LNCAP (cell line): ENCODE measurements around the gene PAQR7.

ENCODE experiments used
- TF ChIP-seq, protein P1 (sequence below): fragments of 450-650 bp; IDR thresholded peaks from 2 replicates; pipeline ENCODE4 v1.5.1; 2017; ENCODE audit warnings: mild to moderate bottlenecking

Gene PAQR7

DNA sequence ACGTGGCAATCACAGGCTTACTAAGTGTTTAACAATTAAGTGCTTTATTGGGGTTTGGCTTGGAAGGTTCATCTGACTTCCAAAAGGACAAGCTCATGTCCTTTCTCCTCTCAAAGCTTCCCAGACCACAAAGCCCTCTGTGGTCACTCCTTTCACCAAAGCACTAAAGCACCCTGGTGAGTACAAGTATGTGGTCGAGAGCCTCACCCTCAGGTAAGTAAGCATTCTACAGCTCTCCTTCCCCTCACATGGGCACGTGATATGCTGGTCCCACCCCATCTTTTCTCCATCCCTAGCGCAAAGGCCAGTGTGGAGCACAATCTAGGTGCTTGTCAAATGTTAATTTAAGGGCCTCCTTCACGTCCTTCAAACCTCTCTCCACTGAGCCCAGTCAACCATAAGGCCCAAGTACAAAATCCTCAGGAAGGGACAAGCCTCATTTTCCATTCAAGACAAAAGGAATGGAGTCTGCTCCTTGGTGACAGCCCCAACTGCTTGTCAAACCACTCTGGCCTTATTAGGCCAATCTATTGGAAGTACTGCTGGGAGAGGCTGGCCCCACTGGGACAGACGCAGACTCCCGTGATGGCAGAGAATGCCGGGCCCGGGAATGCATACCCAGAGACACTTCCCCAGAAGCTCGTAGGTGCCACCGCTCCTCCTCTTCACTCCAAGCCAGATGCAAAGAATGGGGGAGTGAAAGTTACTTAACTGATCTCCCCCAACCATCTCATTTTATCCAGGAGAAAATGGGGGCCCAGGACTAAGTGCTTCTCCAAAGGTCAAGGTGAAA, 22.9 kb upstream of the PAQR7 start:
- TF ChIP-seq, protein P1, sequence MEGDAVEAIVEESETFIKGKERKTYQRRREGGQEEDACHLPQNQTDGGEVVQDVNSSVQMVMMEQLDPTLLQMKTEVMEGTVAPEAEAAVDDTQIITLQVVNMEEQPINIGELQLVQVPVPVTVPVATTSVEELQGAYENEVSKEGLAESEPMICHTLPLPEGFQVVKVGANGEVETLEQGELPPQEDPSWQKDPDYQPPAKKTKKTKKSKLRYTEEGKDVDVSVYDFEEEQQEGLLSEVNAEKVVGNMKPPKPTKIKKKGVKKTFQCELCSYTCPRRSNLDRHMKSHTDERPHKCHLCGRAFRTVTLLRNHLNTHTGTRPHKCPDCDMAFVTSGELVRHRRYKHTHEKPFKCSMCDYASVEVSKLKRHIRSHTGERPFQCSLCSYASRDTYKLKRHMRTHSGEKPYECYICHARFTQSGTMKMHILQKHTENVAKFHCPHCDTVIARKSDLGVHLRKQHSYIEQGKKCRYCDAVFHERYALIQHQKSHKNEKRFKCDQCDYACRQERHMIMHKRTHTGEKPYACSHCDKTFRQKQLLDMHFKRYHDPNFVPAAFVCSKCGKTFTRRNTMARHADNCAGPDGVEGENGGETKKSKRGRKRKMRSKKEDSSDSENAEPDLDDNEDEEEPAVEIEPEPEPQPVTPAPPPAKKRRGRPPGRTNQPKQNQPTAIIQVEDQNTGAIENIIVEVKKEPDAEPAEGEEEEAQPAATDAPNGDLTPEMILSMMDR, result no peak

DNA sequence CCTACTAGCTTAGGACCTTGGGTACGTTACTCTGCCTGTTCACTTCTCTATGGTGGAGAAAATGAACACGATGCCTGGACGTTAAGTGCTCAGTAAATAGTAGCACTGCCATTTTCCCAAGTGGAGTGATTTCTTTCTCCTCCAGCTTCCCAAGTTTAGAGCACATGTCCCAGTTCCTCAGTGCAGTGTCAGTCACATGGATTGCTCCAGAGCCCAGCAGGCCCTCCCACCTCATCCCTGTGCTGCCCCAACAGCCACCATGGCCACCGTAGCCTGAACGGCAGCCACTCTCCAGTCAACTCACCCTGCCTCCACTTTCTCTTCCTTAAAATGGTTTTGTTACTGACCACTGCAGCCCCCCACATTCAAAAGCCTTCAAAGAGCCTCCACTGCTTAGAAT, 22.2 kb upstream of the PAQR7 start:
- TF ChIP-seq, protein P1, result no peak

DNA sequence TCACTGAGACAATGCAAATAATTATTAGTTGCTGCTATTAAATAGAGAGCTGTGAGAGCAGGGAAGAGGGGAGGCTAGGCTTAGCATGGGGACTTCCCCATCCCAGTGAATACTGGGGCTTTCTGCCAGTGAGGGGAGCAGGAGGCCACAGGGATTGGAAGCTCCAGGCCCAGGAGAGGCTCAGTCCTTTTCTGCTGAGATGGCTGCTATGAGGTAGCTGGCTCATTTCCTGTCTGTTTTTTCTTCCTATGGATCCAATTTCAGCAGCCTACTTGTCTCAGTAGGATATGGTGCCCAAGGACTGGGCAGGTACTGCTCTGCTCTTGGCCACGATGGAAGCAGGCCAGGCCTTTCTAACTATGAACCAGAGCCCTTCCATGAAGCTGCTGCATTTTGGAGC, 20.8 kb upstream of the PAQR7 start:
- TF ChIP-seq, protein P1, result no peak

DNA sequence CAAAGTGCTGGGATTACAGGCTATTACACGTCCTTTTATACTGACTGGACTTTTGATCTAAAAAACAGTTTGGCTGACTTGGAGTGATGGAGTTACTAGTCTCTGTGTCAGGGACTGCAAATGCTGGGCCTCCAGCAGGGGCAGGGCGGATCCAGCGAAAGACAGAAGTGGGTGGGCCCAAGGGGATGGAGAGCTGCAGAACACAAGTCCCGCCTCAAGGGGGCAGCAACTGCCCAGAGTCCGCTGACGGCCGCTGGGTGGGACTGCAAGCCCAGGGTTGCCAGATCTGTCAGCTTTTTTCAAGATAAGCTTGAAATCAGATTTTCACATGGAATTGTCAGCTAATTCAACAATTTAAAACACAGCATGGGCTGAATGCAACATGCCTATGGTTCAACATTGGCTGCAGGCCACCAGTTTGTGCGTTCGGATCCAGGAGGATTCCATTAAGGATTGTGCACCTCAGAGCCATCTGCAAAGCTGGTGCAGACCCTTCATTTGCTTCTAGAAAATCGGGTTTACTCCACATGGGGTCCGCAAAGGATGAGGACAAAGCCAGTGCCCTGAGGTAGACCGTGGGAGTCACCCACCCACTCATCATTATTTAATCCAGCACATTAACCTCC, 20.0 kb upstream of the PAQR7 start:
- TF ChIP-seq, protein P1, result peak; percentile 72

DNA sequence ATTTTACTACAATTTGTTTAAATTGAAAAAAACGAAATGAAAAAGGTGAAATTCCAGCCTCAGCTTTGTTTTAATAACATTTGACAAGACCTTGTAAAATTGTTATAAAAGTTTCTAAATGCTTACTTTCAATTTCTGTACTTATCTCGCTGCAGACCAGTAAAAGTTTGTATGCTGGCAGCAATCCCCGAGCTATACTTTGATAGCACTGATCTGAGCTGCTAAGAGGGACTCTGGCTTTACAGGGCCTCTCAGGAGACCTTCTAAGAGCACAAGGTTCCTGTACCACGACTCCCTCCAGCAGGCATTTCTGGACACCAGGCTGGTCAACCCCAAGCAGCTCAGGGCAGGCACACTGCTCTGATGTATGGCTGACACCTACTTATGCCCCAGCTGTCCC, 17.6 kb upstream of the PAQR7 start:
- TF ChIP-seq, protein P1, result no peak

DNA sequence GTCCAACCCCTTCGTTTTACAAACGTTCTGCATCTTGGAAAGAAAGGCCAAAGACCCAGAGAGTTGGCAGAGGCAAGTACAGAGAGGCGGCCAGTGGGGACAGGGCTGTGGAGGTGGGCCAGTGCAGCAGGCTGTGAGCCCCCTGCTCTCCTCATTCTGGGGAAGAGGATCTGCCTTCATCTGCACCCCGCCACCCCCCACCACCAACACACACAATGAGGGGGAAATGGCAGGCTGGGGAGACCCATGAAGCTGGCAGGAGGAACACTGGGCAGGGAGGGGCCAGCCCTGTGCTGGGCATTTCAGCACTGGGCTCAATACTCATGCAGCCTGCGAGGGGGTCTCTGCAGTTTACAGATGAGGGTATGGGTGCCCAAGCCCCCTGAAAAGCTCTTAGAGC, 16.1 kb upstream of the PAQR7 start:
- TF ChIP-seq, protein P1, result no peak

DNA sequence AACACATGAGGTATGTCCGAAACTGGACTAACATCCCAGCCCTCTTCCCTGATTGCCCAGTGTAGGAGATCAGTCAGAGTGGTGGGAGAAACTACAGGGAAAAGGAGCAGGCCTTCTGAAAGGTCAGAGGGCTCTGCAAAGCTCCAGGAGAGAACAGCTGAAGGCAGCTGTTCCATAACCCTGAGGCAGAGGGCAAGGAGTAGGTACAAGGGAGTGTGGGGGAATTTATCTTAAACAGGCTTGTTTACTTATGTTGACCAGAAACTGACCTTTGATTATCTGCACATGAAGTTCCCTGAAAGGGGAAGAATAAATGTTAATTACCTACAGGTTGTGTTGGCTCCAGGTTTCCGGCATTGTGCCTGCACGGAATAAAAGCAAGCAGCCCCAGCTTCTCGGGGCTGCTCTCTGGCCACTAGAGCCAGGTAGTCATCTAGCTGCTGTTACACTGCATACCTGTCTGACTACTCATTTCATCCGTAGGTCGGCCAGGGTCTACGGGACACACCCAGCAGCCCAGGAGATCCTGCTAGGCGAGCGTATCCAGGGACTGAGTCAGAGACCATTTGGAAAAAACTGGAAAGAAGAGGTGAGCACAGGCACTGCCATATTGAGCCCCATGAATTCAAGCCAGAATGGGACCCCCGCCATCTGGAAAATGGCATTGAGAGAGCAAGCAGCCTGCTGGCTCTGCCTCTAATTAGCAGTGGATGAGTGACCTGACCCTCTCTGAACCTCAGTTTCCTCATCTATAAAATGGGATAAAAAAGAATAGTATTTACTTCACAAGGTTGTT, 14.9 kb upstream of the PAQR7 start:
- TF ChIP-seq, protein P1, result no peak
